G401 (cell line): ENCODE data around the gene PPM1E. TPM values are rescaled to one million over a fixed set of nuclear protein-coding genes. Genes with fewer than 3 reads are reported as not detected.

Source experiments
- DNase-seq: peaks from one replicate; pipeline ENCODE4 v3.0.0-alpha.2; 2015; ENCODE audit warnings: low spot score
- in situ Hi-C: cut with HindIII; loops from 2 replicates; pipeline ENCODE4 v1.10.0; 2016; ENCODE audit warnings: low sequenced_read_pairs, mixed read lengths
- total RNA-seq: library from RNA; depleted of rRNA; stranded (reverse); fragments of >200 nt; shearing (Covaris generic); gene quantifications from 2 replicates; pipeline ENCODE4 v1.2.3, GENCODE V29; 2014

The PPM1E gene
- total RNA-seq, 1 experiment from 2014 or later = 1.8 TPM

DNA sequence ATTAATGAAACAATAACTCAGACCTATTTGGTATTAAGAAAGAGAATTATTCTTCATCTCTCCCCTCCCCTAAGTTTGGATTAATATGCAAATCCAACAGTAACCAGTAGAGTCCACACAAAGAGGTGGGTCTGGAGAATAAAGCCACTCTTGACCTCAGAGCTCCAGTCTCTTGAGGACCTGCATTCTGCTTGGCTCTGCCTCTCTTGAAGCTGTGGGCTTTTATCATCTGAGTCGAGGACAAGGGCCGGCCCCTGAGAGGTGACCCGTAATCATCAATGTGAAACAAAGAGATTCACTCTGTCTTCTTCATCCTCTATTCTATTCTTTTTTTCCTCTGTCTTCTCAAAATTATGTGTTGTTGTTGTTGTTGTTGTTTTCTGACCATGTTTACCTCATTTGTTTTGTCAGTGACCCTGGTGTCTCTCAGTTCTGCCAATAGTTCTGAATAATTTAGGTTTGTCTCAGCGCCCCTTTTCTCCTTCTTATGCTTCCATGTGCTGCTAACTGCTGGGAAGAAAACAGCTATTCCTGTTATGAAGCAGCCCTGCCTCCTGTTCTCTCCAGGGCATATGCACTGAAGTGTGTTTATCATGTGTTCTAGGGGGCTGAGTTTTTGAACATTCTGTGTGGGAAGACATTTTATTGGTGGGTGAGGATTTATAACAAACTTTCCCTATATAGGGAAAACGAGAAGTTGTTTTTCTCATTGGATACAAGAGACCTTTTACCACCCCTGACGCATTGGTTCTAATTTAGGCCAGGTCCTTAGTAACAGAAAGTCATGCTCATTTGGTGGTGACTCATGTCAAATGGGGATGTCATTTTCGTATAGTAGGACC, 215.2 kb downstream of the PPM1E start:
- in situ Hi-C loops = no loop called here
- no peak for DNase-seq

- in situ Hi-C loops = no loop called here
- DNase-seq = no peak
Observed at GRCh38 chr17:58974354-58974753, 218.7 kb downstream of the PPM1E start.

DNA sequence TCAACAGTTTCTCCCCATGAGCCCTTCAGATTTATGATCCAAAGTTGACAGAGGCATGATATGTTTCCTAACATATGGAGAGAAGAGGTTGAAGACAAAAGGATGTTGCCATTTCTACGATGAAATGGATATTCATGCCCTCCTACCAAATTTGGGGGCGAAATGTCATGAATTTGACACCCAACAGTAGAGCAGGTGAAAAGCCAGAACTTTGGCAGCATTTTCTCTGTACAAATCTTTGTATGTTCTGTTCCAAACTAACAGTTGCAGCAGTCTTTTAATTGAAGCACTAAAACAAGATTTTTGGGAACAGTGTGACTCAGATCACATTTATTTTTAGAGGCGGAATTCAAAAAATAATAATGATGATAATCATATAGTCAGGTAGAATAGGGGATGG, 220.9 kb downstream of the PPM1E start:
- no peak for DNase-seq
- in situ Hi-C loops = no loop called here

DNA sequence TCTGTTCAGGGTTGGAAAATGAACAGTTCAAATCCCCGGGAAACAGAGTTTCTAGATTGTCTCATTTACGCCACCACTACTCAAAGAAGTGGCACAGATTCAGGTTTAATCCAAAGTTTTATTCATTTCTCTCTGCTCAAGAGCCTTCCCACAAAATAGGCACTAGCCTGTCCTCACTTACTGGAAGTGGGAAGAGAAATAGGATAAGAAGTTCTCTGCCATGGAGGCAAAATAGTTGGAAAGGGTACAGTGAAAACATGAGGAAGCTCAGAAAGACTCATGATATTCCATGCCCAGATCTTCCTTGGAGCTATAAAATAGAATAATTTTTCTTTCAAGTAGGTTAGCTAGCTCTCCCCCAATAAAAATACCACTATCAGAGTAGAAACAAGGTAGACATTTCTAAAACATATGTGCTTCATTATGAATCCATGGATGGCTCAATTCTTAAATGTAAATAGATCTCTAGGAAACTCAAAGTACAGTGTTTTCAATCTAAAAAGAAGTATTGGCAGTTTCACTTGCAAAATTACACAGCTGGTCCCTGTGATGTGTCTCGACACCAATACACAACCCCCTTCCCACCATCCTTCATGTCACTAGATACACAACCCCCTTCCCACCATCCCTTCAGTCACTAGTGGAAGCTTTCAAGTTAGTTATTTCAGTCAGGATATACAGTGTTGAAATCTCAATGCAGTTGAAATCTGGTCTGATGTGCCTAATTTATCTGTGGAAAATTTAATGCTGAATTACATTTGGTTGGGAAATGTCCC, 225.2 kb downstream of the PPM1E start:
- no peak for DNase-seq
- in situ Hi-C loops = no loop called here

GRCh38 chr17:58982626-58983025, 227.0 kb downstream of the PPM1E start:
- DNase-seq = no peak
- in situ Hi-C loops = no loop called here

DNA sequence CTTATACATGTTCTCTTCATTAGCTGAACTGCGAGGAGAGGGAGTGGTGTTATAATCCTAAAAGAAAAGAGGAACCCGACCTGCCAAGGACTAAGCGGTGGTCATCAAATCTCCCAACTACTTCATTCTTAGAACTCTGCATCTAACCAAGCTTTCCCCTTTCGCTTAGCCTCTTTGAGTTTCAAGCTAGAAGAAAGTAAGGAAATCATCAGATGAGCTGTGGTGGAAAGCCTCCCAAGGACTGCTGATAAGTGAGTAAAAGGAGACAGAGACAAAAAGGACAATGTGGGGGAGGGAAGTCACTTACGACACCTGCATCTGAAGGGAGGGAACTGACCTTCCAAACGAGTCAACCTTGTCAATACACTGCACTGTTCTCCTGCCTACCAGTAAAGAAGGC, 229.7 kb downstream of the PPM1E start:
- DNase-seq = no peak
- in situ Hi-C loops = no loop called here

DNA sequence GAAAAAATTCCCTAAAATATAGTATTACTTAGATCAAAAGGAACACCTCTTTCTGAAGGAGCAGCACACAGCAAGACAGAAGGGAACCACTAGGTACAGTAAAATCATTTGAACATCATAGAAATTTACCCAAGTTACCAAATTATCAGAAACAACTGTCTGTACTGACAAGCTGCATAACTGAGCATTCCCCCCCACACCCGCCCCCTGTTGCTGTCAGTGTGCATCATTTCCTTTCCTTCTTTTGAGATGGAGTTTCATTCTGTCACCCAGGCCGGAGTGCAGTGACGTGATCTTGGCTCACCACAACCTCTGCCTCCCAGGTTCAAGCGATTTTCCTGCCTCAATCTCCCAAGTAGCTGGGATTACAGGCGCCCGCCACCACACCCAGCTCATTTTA, 230.3 kb downstream of the PPM1E start:
- DNase-seq = no peak
- in situ Hi-C loops = no loop called here

- in situ Hi-C loops = no loop called here
Observed at GRCh38 chr17:58989629-58990028, 234.0 kb downstream of the PPM1E start.

DNA sequence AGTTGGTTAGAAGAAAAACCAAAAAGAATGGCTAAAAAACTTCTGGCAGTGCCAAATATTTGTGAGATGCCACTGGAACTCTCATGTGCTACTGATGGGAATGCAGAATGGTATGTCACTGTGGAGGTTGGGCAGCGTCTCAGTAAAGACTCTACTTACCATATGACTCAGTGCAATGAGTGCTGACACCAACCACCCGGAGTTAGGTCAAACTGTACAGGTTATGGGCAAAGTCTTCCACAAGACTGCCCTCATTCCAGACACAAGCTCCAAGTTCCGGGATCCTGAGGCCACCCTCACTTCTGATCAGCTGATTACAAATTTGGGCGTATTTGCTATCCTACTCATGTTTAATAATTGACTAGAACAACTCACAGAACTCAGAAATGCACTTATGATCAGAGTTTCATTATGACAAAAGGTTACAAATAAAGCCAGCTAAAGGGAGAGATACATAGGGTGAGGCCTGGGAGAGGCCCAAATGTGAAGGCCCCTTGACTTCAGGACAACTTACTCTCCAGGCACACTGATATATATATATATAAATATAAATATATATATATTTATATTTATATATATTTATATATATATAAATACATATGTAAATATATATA, 236.2 kb downstream of the PPM1E start:
- no peak for DNase-seq
- in situ Hi-C loops = no loop called here

More at GRCh38 chr17:58989629-58990028, 234.0 kb downstream of the PPM1E start:
- no peak for DNase-seq

- in situ Hi-C loops = no loop called here
- no peak for DNase-seq
Observed at GRCh38 chr17:58993311-58993710, 237.7 kb downstream of the PPM1E start.

GRCh38 chr17:58995247-58995940, 239.7 kb downstream of the PPM1E start:
- no peak for DNase-seq
- in situ Hi-C loops = no loop called here

DNA sequence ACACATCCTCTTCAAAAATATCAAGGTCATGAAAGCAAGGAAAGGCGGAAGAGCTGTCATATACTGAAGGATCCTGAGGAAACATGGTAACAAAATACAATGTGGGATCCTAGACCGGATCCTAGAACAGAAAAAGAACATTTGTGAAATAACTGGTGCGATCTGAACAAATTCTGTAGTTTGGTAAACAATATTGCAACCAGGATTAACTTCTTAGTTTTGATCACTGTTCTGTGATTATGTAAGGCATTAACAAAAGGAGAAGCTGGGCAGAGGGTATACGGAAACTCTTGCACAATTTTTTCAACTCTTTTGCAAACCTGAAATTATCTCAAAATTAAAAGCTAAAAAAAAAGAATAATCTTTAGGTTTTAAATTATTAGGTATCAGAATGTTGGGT, 241.3 kb downstream of the PPM1E start:
- DNase-seq = no peak
- in situ Hi-C loops = no loop called here

GRCh38 chr17:58997756-58998553, 242.3 kb downstream of the PPM1E start:
- in situ Hi-C loops = no loop called here
- DNase-seq = no peak

DNA sequence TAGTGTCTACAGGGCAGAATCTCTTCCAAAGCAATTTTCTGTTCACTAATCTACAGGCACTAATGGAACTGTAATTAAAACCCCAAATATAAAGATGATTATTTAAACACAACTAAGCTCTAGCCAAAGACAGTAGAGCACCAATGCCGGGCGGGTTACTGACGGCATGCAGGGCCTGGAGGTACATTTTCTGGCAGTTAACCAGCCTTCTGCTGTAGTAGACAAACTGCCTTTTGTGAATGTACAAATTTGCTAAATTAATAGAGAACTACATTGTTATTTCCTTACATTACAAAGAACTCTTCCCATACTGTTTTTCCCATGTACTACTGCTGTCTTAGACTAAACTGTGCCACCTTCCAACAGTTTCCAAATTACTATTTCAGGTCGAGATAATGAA, 243.2 kb downstream of the PPM1E start:
- no peak for DNase-seq
- in situ Hi-C loops = no loop called here

- in situ Hi-C loops = no loop called here
- no peak for DNase-seq
Observed at GRCh38 chr17:58999500-58999899, 243.8 kb downstream of the PPM1E start.

- in situ Hi-C loops = no loop called here
- no peak for DNase-seq
Observed at GRCh38 chr17:59000022-59000421, 244.4 kb downstream of the PPM1E start.

DNA sequence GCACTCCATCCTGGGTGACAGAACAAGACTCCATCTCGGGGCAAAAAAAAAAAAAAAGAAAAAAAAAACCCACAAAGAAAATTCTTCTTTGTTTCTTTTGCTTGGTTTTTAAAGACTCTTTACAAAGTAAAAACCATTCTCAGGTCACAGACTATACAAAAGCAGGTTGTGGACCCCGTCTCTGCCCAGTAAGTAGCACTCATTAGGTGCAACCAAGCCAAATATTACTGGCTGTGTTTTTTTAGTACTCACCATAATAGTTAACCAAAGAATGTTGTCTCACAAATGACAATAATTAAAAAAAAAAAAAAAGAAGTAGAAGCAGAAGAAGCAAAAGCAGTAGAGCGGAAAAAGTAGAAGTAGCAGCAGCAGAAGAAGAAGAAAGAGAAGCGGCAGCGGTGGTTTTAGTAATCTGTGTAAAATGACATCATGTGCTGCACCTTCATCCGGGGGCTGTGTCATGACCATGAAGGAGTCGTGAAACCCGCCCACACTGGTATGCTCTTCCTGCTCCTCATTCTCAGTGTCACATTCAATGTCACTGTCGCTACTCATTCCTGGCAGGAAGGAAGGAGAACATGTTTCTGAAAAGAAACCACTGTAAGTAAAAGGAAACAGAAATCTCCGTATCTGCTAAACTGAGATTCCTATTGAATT, 245.6 kb downstream of the PPM1E start:
- in situ Hi-C loops = no loop called here
- no peak for DNase-seq

GRCh38 chr17:59002126-59002525, 246.5 kb downstream of the PPM1E start:
- in situ Hi-C loops = no loop called here
- no peak for DNase-seq
